GM23338 (cell line): ENCODE measurements around the gene KCNK16. TPM values are rescaled to one million over a fixed set of nuclear protein-coding genes. Genes with fewer than 3 reads are reported as not detected.

Experiments
- ATAC-seq: fragments of 200-7000 bp; cut with Tn5 transposase; 3 replicates; pipeline ENCODE4 v1.9.1; 2020
- DNase-seq: peaks from one replicate; pipeline ENCODE4 v3.0.0-alpha.2; 2015; ENCODE audit warnings: low spot score
- H2AFZ ChIP-seq: fragments of 200-600 bp; sonication (generic); 2 replicates; pipeline ENCODE4 v1.8.0; 2016; ENCODE audit warnings: antibody characterized with exemption, mild to moderate bottlenecking, moderate library complexity
- H3F3A ChIP-seq: fragments of 200-600 bp; sonication (generic); replicated peaks from 2 replicates; pipeline ENCODE4 v1.8.0; 2017; ENCODE audit warnings: antibody characterized with exemption, mixed run types, low read depth
- H3K27ac ChIP-seq: fragments of 200-600 bp; sonication (generic); 2 replicates; pipeline ENCODE4 v1.6.1; 2016; ENCODE audit warnings: low read depth
- H3K27me3 ChIP-seq: fragments of 200-600 bp; sonication (generic); 2 replicates; pipeline ENCODE4 v1.8.0; 2016; ENCODE audit warnings: mild to moderate bottlenecking, mixed run types, moderate library complexity; ENCODE audit not compliant: insufficient read depth
- H3K36me3 ChIP-seq: fragments of 200-600 bp; sonication (generic); 2 replicates; pipeline ENCODE4 v1.8.0; 2016; ENCODE audit warnings: mild to moderate bottlenecking; ENCODE audit not compliant: insufficient read depth
- H3K4me1 ChIP-seq: fragments of 200-600 bp; sonication (generic); 2 replicates; pipeline ENCODE4 v1.8.0; 2016; ENCODE audit warnings: mild to moderate bottlenecking, moderate library complexity; ENCODE audit not compliant: insufficient read depth
- H3K4me2 ChIP-seq: fragments of 200-600 bp; sonication (generic); 2 replicates; pipeline ENCODE4 v1.7.1; 2017; ENCODE audit warnings: mixed run types
- H3K4me3 ChIP-seq: fragments of 200-600 bp; sonication (generic); 2 replicates; pipeline ENCODE4 v1.6.1; 2016; ENCODE audit warnings: mixed run types
- H3K79me2 ChIP-seq: fragments of 200-600 bp; sonication (generic); replicated peaks from 2 replicates; pipeline ENCODE4 v1.8.0; 2017; ENCODE audit warnings: mild to moderate bottlenecking; ENCODE audit not compliant: insufficient read depth
- H3K9me2 ChIP-seq: fragments of 200-600 bp; sonication (generic); 2 replicates; pipeline ENCODE4 v1.8.0; 2017; ENCODE audit not compliant: insufficient read depth
- H4K20me1 ChIP-seq: fragments of 200-600 bp; sonication (generic); replicated peaks from 2 replicates; pipeline ENCODE4 v1.8.0; 2017; ENCODE audit warnings: mild to moderate bottlenecking; ENCODE audit not compliant: insufficient read depth
- H3K27ac Mint-ChIP-seq: 2 replicates; pipeline ENCODE4 v1.8.0; 2020; ENCODE audit warnings: inconsistent platforms, mild to moderate bottlenecking, moderate library complexity, mixed read lengths
- H3K27me3 Mint-ChIP-seq: 3 replicates; pipeline ENCODE4 v1.8.0; 2022; ENCODE audit warnings: low read depth, mild to moderate bottlenecking, moderate library complexity, mixed read lengths, inconsistent platforms; ENCODE audit not compliant: insufficient read depth, poor library complexity
- H3K36me3 Mint-ChIP-seq: 3 replicates; pipeline ENCODE4 v1.8.0; 2021; ENCODE audit warnings: low read depth, mild to moderate bottlenecking, inconsistent platforms, moderate library complexity, mixed read lengths
- H3K4me1 Mint-ChIP-seq: 3 replicates; pipeline ENCODE4 v1.8.0; 2020; ENCODE audit warnings: mild to moderate bottlenecking, inconsistent platforms, mixed read lengths
- H3K4me3 Mint-ChIP-seq: 3 replicates; pipeline ENCODE4 v1.8.0; 2021; ENCODE audit warnings: moderate library complexity, mild to moderate bottlenecking, inconsistent platforms, mixed read lengths
- H3K9me3 Mint-ChIP-seq: 3 replicates; pipeline ENCODE4 v1.8.0; 2020; ENCODE audit warnings: moderate library complexity, mild to moderate bottlenecking, inconsistent platforms, mixed read lengths
- CREB1 ChIP-seq: fragments of 250-450 bp; sonication (Bioruptor Pico); IDR thresholded peaks from 2 replicates; pipeline ENCODE4 v1.5.0; 2020; ENCODE audit warnings: low read depth, mild to moderate bottlenecking, moderate library complexity
- CTCF ChIP-seq, 2 experiments: fragments of 200-600 bp in 1 of 2; sonication (generic) in 1 of 2; conservative IDR thresholded peaks; 2 replicates each; pipeline versions ENCODE4 v1.5.1 to v1.6.1; 2016 to 2017; ENCODE audit warnings: antibody characterized with exemption in 2 of 2, low read depth in 2 of 2, mild to moderate bottlenecking in 2 of 2, moderate library complexity in 1 of 2
- REST ChIP-seq: IDR thresholded peaks from one replicate; pipeline ENCODE4 v1.6.1; 2018; ENCODE audit warnings: antibody characterized with exemption; ENCODE audit not compliant: unreplicated experiment
- ZNF331 ChIP-seq: fragments of 250-450 bp; sonication (Bioruptor Pico); IDR thresholded peaks from 2 replicates; pipeline ENCODE4 v1.5.0; 2020; ENCODE audit warnings: low read depth, mild to moderate bottlenecking, moderate library complexity
- ZNF462 ChIP-seq: fragments of 250-450 bp; sonication (Bioruptor Pico); IDR thresholded peaks from 2 replicates; pipeline ENCODE4 v1.5.0; 2020; ENCODE audit warnings: mild to moderate bottlenecking, moderate library complexity
- polyA plus RNA-seq: library from polyadenylated mRNA; unstranded; fragments of >200 nt; fragmentation: Nextera tagmentation; extraction: Ambion mirVana; gene quantifications from 2 replicates; pipeline ENCODE4 v1.2.1, GENCODE V29; 2016
- total RNA-seq: library from RNA; depleted of rRNA; stranded (reverse); fragments of >200 nt; shearing (Covaris generic); gene quantifications from 2 replicates; pipeline ENCODE4 v1.2.3, GENCODE V29; 2014

The KCNK16 gene
- total and polyA plus RNA-seq, 2 experiments from 2014 or later = not detected

GRCh38 chr6:39347906-39348585 lies 25.5 kb upstream of the KCNK16 start:
- no peak overlapping the region for H3K27ac Mint-ChIP-seq
- H3K27me3 Mint-ChIP-seq = peaks cover 11% of the 10 kb centered on the region

More at GRCh38 chr6:39347906-39348585, 25.5 kb upstream of the KCNK16 start:
- no peaks in the 10 kb centered on the region for H3K79me2 ChIP-seq
- ATAC-seq = peak; percentile 79
- Mint-ChIP-seq H3K9me3 (no peaks in the 10 kb centered on the region), H3K4me3 (no peak overlapping the region), H3K4me1 (peaks cover 22% of the 10 kb centered on the region), H3K36me3 (no peaks in the 10 kb centered on the region)
- no peaks in the 10 kb centered on the region for H3F3A ChIP-seq
- H3K4me2 ChIP-seq = no peak overlapping the region
- peaks cover 6% of the 10 kb centered on the region for H3K4me1 ChIP-seq
- DNase-seq = peak; percentile 90
- H3K9me2 ChIP-seq = peaks cover 9% of the 10 kb centered on the region; the same call in 1 of the 2 replicates
- no peaks in the 10 kb centered on the region for H3K27me3 ChIP-seq
- H3K4me3 ChIP-seq = no peak overlapping the region
- H4K20me1 ChIP-seq = no peaks in the 10 kb centered on the region
- no peak for TF ChIP-seq ZNF331 (CRISPR knock-in tag)
- no peak for TF ChIP-seq CREB1 (CRISPR knock-in tag)
- TF ChIP-seq CTCF (conservative IDR thresholded peaks at IDR 0.05; ENCODE audit: low read depth in 2 of 2) = peak; percentile 93 to 96
- TF ChIP-seq REST = no peak
- TF ChIP-seq ZNF462 (CRISPR knock-in tag) = no peak
- H3K36me3 ChIP-seq = no peaks in the 10 kb centered on the region
- no peak overlapping the region for H2AFZ ChIP-seq
- no peak overlapping the region for H3K27ac ChIP-seq
